Peyer's patch (tissue), 4 donors: ENCODE results near the gene SPEM3.

ENCODE experiments used
- CTCF ChIP-seq, 6 experiments: fragments of 450-650 bp in 4 of 6; fragments of 200-600 bp in 2 of 6; sonication (generic) in 1 of 6; IDR thresholded peaks; one replicate each; pipeline ENCODE4 v1.5.1; 2017 to 2019; ENCODE audit warnings: antibody characterized with exemption in 6 of 6, mild to moderate bottlenecking in 3 of 6, moderate library complexity in 1 of 6
- POLR2A ChIP-seq, 2 donors: fragments of 450-650 bp; IDR thresholded peaks; one replicate each; pipeline ENCODE4 v1.5.1; 2017; ENCODE audit warnings: antibody characterized with exemption in 2 of 2, mild to moderate bottlenecking in 2 of 2, moderate library complexity in 2 of 2

GRCh38 chr17:7443499-7444485 lies 15.1 kb downstream of the SPEM3 start:
- TF ChIP-seq POLR2A (IDR thresholded peaks at IDR 0.05) (no peak), CTCF (IDR thresholded peaks at IDR 0.05) (no peak)
